ENCODE measurements around the gene LOXL3.
A peak's percentile ranks its signal among the peaks of the same experiment; 100 is the strongest.
"Not testable (repeated sequence)": the region's sequence is repeated elsewhere in the genome, so short reads cannot be mapped to it uniquely, and the experiment has no call there.

Gene LOXL3

GRCh38 chr2:74561022-74561421, 7.3 kb upstream of the LOXL3 start:
- H3K36me3 Mint-ChIP-seq (ENCODE audit: low read depth); ATAC-seq; H3K9me3 Mint-ChIP-seq; DNase-seq; H3K4me3 Mint-ChIP-seq; H3K27ac Mint-ChIP-seq: not testable (repeated sequence)
- peaks cover 26% of the 10 kb centered on the region for H3K27me3 Mint-ChIP-seq
- H3K4me1 Mint-ChIP-seq, result peaks cover 25% of the 10 kb centered on the region

DNA sequence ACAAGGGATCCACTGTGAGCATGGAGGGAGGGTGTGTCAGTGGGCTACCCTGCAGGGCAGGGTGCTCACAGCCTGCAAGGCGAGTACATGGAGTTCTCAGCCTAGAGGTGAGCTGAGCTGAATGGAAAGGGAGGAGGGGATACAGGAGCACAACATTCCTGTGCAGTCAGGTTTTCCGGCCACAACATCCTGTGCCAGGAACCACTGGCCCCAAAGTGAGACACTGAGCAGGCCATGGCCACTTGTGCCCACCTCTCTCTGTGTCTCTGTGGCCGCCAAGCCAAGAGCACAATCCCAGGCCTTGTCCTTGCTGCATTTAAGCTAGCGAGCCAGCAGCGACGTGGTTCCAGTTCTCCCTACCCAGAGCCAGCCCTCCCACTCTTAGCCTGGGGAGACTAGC, 6.8 kb upstream of the LOXL3 start:
- Mint-ChIP-seq H3K4me3 (no peak overlapping the region), H3K4me1 (peaks cover 22% of the 10 kb centered on the region), H3K27me3 (peaks cover 25% of the 10 kb centered on the region), H3K9me3 (no peaks in the 10 kb centered on the region), H3K27ac (no peak overlapping the region), H3K36me3 (ENCODE audit: low read depth) (peaks cover 5% of the 10 kb centered on the region)
- ATAC-seq (no peak), DNase-seq (no peak)

DNA sequence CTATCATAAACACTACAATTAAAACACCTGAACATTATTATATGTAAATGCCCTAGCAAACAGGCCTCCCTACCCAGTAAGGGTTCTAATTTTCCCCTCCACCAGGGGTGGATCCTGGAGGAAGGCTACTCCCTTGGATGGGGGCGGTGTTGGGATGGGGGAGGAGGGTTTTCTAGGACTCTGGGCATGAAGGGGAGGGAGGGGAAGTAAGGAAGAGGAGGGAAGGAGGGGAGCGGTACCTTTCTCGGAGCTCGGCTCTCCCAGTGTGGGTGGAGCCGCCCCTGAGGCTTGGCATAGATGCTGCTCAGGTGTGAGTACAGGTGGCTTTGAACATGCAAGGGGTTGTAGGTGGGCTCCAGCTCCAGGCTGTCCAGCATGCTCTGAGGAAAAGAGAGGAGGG, 6.2 kb upstream of the LOXL3 start:
- Mint-ChIP-seq H3K4me1 (peaks cover 26% of the 10 kb centered on the region), H3K36me3 (ENCODE audit: low read depth) (peaks cover 5% of the 10 kb centered on the region), H3K27me3 (peaks cover 25% of the 10 kb centered on the region), H3K27ac (no peak overlapping the region), H3K4me3 (no peak overlapping the region), H3K9me3 (no peaks in the 10 kb centered on the region)
- ATAC-seq (no peak), DNase-seq (no peak)

- H3K4me1 Mint-ChIP-seq, result peaks cover 27% of the 10 kb centered on the region
- ATAC-seq (no peak), DNase-seq (no peak)
- H3K27ac Mint-ChIP-seq, result no peak overlapping the region
- peaks cover 18% of the 10 kb centered on the region for H3K27me3 Mint-ChIP-seq
- no peaks in the 10 kb centered on the region for H3K9me3 Mint-ChIP-seq
- no peak overlapping the region for H3K4me3 Mint-ChIP-seq
- peaks cover 7% of the 10 kb centered on the region for H3K36me3 Mint-ChIP-seq (ENCODE audit: low read depth)
Observed at GRCh38 chr2:74558284-74559230, 4.8 kb upstream of the LOXL3 start.

DNA sequence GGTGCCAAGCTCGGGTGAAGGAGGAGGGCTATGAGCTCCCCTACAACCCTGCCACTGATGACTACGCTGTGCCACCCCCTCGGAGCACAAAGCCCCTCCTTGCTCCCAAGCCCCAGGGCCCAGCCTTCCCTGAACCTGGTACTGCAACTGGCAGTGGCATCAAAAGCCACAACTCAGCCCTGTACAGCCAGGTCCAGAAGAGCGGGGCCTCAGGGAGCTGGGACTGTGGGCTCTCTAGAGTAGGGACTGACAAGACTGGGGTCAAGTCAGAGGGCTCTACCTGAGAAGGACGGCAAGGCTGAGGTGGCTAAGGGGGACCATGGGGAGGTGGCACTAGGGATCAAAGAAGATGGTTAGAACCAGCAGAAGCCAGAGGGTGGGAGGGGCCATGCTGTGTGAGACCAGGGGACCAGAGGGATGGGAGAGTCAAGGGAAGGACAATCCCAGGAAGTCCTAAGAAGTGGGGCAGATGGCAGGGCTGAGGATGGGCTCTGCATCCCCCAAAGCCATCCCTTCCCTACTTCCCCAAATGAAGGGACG, 3.2 kb upstream of the LOXL3 start:
- no peak for DNase-seq

DNA sequence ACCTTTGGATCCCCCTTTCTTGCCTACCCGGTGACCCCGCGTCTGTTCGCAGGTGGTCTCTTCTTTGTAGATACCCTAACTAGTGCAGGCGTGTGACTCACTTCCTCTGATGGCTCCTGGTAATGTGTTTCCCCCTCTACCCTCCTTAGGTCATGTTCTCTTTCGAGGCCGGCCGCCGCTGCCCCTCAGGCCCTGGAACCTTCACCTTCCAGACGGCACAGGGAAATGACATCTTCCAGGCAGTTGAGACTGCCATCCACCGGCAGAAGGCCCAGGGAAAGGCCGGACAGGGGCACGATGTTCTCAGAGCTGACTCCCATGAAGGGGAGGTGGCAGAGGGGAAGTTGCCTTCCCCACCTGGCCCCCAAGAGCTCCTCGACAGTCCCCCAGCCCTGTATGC, 2.4 kb upstream of the LOXL3 start:
- Mint-ChIP-seq H3K4me1 (peaks cover 26% of the 10 kb centered on the region), H3K9me3 (no peaks in the 10 kb centered on the region), H3K36me3 (ENCODE audit: low read depth) (peaks cover 7% of the 10 kb centered on the region), H3K4me3 (peak overlapping the region; percentile 93), H3K27me3 (peaks cover 14% of the 10 kb centered on the region), H3K27ac (no peak overlapping the region)
- ATAC-seq (no peak), DNase-seq (no peak)

More for the DNA sequence above, 3.2 kb upstream of the LOXL3 start:
- Mint-ChIP-seq H3K4me3 (no peak overlapping the region), H3K27ac (no peak overlapping the region), H3K36me3 (ENCODE audit: low read depth) (peaks cover 7% of the 10 kb centered on the region), H3K9me3 (no peaks in the 10 kb centered on the region), H3K4me1 (peaks cover 27% of the 10 kb centered on the region), H3K27me3 (peaks cover 12% of the 10 kb centered on the region)
- ATAC-seq, result no peak

GRCh38 chr2:74555610-74556103, 1.9 kb upstream of the LOXL3 start:
- Mint-ChIP-seq H3K36me3 (ENCODE audit: low read depth) (peaks cover 7% of the 10 kb centered on the region), H3K4me1 (peaks cover 24% of the 10 kb centered on the region), H3K27ac (peak overlapping the region; percentile 89), H3K27me3 (peaks cover 18% of the 10 kb centered on the region), H3K4me3 (peak overlapping the region; percentile 93), H3K9me3 (no peaks in the 10 kb centered on the region)
- no peak for DNase-seq
- no peak for ATAC-seq

DNA sequence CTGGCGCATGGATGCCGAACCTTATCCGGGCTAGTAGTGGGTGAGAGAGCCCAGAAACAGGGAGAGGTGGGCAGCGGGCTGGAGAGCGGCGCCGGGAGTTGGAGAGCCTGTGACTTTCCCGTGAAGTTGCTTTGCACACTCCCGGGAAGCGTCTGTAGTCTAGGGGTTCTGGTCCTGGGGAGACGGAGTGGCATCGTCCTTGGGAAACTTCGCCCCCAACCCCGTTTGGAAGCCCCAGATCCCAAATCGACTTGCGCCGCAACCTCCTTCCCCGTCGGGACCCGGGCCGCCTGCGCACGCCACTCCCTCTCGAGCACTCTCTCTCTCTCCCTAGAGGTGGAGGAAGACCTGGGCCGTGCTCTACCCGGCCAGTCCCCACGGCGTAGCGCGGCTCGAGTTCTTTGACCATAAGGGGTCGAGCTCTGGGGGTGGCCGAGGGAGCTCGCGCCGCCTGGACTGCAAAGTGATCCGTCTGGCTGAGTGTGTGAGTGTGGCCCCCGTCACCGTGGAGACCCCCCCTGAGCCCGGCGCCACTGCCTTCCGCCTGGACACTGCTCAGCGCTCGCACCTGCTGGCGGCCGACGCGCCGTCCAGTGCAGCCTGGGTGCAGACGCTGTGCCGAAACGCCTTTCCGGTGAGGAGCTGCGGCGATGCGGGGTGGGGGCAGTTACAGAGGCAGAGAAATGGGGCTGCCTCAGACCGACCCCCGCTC, 1.2 kb upstream of the LOXL3 start:
- DNase-seq (peak; percentile 55), ATAC-seq (peak; percentile 56)
- Mint-ChIP-seq H3K27me3 (peaks cover 20% of the 10 kb centered on the region), H3K4me1 (peaks cover 18% of the 10 kb centered on the region), H3K9me3 (no peaks in the 10 kb centered on the region), H3K36me3 (ENCODE audit: low read depth) (peaks cover 8% of the 10 kb centered on the region), H3K4me3 (peak overlapping the region; percentile 93), H3K27ac (peak overlapping the region; percentile 89)

DNA sequence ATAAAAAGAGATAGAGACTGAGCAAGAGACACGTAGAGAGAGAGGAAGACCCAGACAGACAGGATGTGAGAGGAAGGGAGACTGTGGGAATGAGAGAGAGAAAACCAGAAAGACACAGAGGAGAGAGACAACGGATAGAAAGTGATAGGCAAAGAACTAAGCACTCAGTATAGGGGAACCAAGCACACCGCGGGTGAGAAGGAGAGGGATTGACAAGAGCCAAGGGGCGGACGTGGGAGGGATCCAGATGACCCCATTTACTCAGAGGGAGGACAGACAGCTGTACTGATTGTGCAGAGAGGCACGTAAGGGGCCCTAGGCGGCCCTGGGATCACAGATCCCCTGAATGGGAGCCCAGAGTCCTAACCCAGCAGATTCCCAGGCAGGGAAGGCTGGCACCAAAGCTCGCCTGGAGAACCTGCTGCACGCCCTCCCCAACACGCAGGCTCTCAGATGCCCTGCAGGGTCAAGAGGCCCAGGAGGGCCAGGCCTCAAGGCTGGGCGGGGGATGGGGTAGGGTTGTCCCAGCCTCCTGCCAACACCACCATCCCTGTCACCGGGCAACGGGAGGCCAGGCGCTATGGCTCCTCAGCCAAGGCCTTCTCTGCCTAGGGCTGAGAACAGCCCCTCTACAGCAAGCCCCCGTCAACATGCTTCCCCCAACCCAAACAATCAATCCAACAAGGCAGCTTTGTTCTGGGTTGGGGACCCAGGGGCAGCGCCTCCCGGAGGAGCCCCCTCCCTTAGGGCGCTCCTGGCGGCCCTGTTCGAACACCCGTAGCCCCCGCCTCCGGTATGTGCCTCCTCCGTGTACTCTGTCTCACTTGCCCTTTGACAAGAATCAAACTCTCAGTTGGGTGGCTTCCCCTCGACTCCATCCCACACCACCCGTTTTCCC, 579 bp downstream of the LOXL3 start:
- H3K9me3 Mint-ChIP-seq, result no peaks in the 10 kb centered on the region
- ATAC-seq (no peak), DNase-seq (no peak)
- H3K4me1 Mint-ChIP-seq, result peaks cover 25% of the 10 kb centered on the region
- peaks cover 29% of the 10 kb centered on the region for H3K27me3 Mint-ChIP-seq
- peak overlapping the region; percentile 33 for H3K27ac Mint-ChIP-seq
- peaks cover 8% of the 10 kb centered on the region for H3K36me3 Mint-ChIP-seq (ENCODE audit: low read depth)
- H3K4me3 Mint-ChIP-seq, result peak overlapping the region; percentile 63

- no peak for ATAC-seq
- H3K9me3 Mint-ChIP-seq, result no peaks in the 10 kb centered on the region
- peaks cover 26% of the 10 kb centered on the region for H3K4me1 Mint-ChIP-seq
- peaks cover 38% of the 10 kb centered on the region for H3K27me3 Mint-ChIP-seq
- H3K36me3 Mint-ChIP-seq (ENCODE audit: low read depth), result peaks cover 8% of the 10 kb centered on the region
- H3K4me3 Mint-ChIP-seq, result peak overlapping the region; percentile 47
- peak overlapping the region; percentile 33 for H3K27ac Mint-ChIP-seq
- DNase-seq, result no peak
Observed at GRCh38 chr2:74551942-74552913, 1.5 kb downstream of the LOXL3 start.

DNA sequence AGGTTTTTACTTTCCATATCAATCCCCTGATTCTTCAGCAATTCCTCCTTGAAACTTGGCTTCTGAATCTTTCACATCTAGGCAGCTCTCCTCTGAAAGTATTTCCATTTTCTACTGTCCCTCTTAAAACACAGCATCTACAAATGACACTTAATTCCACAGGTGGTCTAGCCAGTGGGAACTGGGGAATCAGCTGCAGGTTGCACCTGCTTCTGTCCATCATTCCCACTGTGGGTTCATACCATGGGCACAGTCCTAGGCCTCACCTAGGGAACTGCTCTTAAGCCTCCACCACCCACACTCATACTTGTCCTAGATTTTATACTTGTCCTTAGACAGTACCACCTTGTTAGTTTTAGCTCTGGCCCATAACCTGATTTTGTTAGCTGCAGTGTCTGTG, 2.2 kb downstream of the LOXL3 start:
- Mint-ChIP-seq H3K4me1 (peaks cover 24% of the 10 kb centered on the region), H3K4me3 (no peak overlapping the region), H3K9me3 (no peaks in the 10 kb centered on the region), H3K27ac (no peak overlapping the region), H3K27me3 (peaks cover 40% of the 10 kb centered on the region), H3K36me3 (ENCODE audit: low read depth) (peaks cover 8% of the 10 kb centered on the region)
- ATAC-seq, result no peak
- no peak for DNase-seq

GRCh38 chr2:74550231-74550630, 3.5 kb downstream of the LOXL3 start:
- no peak for ATAC-seq
- no peak overlapping the region for H3K27ac Mint-ChIP-seq
- no peaks in the 10 kb centered on the region for H3K9me3 Mint-ChIP-seq
- H3K4me1 Mint-ChIP-seq, result peaks cover 18% of the 10 kb centered on the region
- H3K36me3 Mint-ChIP-seq (ENCODE audit: low read depth), result peaks cover 3% of the 10 kb centered on the region
- peak overlapping the region; percentile 69 for H3K4me3 Mint-ChIP-seq
- H3K27me3 Mint-ChIP-seq, result peaks cover 41% of the 10 kb centered on the region
- DNase-seq, result no peak

Data from activated naive CD8-positive, alpha-beta T cell treated with anti-CD3 and anti-CD28 coated beads, Interleukin-2, amount 50 U/mL, for 24 hours (primary cell).